A549 (cell line): ENCODE results near the gene STAMBPL1.

Source experiments
- BHLHE40 ChIP-seq: IDR thresholded peaks from 2 replicates; pipeline ENCODE4 v1.6.1; 2012; ENCODE audit warnings: low read depth, low read length, inconsistent platforms
- CHD2 ChIP-seq: fragments of 150-350 bp; IDR thresholded peaks from 2 replicates; pipeline ENCODE4 v1.6.1; 2014; ENCODE audit warnings: low read length; ENCODE audit not compliant: partially characterized antibody
- CTCF ChIP-seq: fragments of >200 bp; sonication (Bioruptor Twin); formaldehyde crosslinking; IDR thresholded peaks from 3 replicates; pipeline ENCODE4 v1.5.1; 2016
- NFE2L2 ChIP-seq: fragments of 150-350 bp; conservative IDR thresholded peaks from 2 replicates; pipeline ENCODE4 v1.6.1; 2014; ENCODE audit warnings: low read length
- POLR2A ChIP-seq: IDR thresholded peaks from 2 replicates; pipeline ENCODE4 v1.6.1; 2012; ENCODE audit warnings: mild to moderate bottlenecking, low read length
- RAD21 ChIP-seq, 2 experiments: fragments of >200 bp in 1 of 2; sonication (Bioruptor Twin) in 1 of 2; formaldehyde crosslinking in 1 of 2; IDR thresholded peaks in 1 of 2; conservative IDR thresholded peaks in 1 of 2; 2 replicates in 1 of 2; 3 replicates in 1 of 2; pipeline ENCODE4 v1.6.1; 2012 to 2018; ENCODE audit warnings: inconsistent platforms in 1 of 2
- REST ChIP-seq: fragments of 200-600 bp; sonication (generic); IDR thresholded peaks from 2 replicates; pipeline ENCODE4 v1.6.1; 2016; ENCODE audit warnings: antibody characterized with exemption, mild to moderate bottlenecking, moderate library complexity
- RNF2 ChIP-seq: fragments of 200-600 bp; sonication (generic); IDR thresholded peaks from 2 replicates; pipeline ENCODE4 v1.6.1; 2016; ENCODE audit warnings: low read depth, mild to moderate bottlenecking, antibody characterized with exemption, moderate library complexity, borderline replicate concordance

- TF ChIP-seq REST (no peak), RAD21 (conservative IDR thresholded peaks at IDR 0.05 in 1 of 2, IDR thresholded peaks at IDR 0.05 in 1 of 2) (no peak), CTCF (no peak), POLR2A (no peak), NFE2L2 (no peak), RNF2 (no peak), BHLHE40 (no peak), CHD2 (no peak)
Measured at GRCh38 chr10:88938938-88939337, 58.9 kb downstream of the STAMBPL1 start.
